ENCODE results near the gene UTS2R.

GRCh38 chr17:82355770-82356427, 15.7 kb upstream of the UTS2R start:
- TF ChIP-seq CTCF (conservative IDR thresholded peaks at IDR 0.05; ENCODE audit: low read depth, low read length) (no peak), POLR2A (IDR thresholded peaks at IDR 0.05; ENCODE audit: low read depth, low read length) (no peak), CHD1 (IDR thresholded peaks at IDR 0.05; ENCODE audit: low read depth, low read length) (no peak), RAD21 (IDR thresholded peaks at IDR 0.05; ENCODE audit: low read length) (no peak), USF2 (IDR thresholded peaks at IDR 0.05; ENCODE audit: low read depth, low read length) (no peak)

Measured in IMR-90 (cell line).